Suprapubic skin (tissue), 4 donors: Measurements from ENCODE around the gene TMEM217. TPM values are rescaled to one million over a fixed set of nuclear protein-coding genes. Genes with fewer than 3 reads are reported as not detected.
"Not testable (repeated sequence)": the region's sequence is repeated elsewhere in the genome, so short reads cannot be mapped to it uniquely, and the experiment has no call there.

Experiments
- DNase-seq, 2 donors: peaks; one replicate each; pipeline ENCODE4 v3.0.0-alpha.2; 2019; ENCODE audit warnings: low spot score in 2 of 2
- H3K27ac ChIP-seq: fragments of 200-600 bp; sonication (generic); one replicate; pipeline ENCODE4 v1.5.1; 2019
- H3K27me3 ChIP-seq: fragments of 200-600 bp; sonication (generic); one replicate; pipeline ENCODE4 v1.5.1; 2019
- H3K36me3 ChIP-seq: fragments of 200-600 bp; sonication (generic); one replicate; pipeline ENCODE4 v1.5.1; 2019
- H3K4me1 ChIP-seq: fragments of 200-600 bp; sonication (generic); one replicate; pipeline ENCODE4 v1.5.1; 2019
- H3K4me3 ChIP-seq: fragments of 200-600 bp; sonication (generic); one replicate; pipeline ENCODE4 v1.5.1; 2019; ENCODE audit warnings: mild to moderate bottlenecking
- H3K9me3 ChIP-seq: fragments of 200-600 bp; sonication (generic); one replicate; pipeline ENCODE4 v1.5.1; 2019
- CTCF ChIP-seq, 2 donors: fragments of 200-600 bp in 1 of 2; fragments of 450-650 bp in 1 of 2; sonication (generic) in 1 of 2; IDR thresholded peaks; one replicate each; pipeline ENCODE4 v1.5.1; 2016 to 2019; ENCODE audit warnings: antibody characterized with exemption in 2 of 2, mild to moderate bottlenecking in 1 of 2, moderate library complexity in 1 of 2
- EP300 ChIP-seq: sonication (generic); formaldehyde crosslinking; IDR thresholded peaks from one replicate; pipeline ENCODE4 v1.6.1; 2017; ENCODE audit warnings: antibody characterized with exemption
- POLR2A ChIP-seq, 2 donors: fragments of 450-650 bp; IDR thresholded peaks; one replicate each; pipeline ENCODE4 v1.6.1; 2017; ENCODE audit warnings: antibody characterized with exemption in 2 of 2, mild to moderate bottlenecking in 2 of 2, moderate library complexity in 2 of 2
- POLR2AphosphoS5 ChIP-seq, 3 donors: sonication (generic); formaldehyde crosslinking; IDR thresholded peaks; one replicate each; pipeline ENCODE4 v1.6.1; 2017; ENCODE audit warnings: antibody characterized with exemption in 3 of 3
- whole genome bisulfite sequencing: methylation state at CpG from one replicate; pipeline ENCODE4 v1.1.5; 2018; 5-methylcytosine and 5-hydroxymethylcytosine counted together
- total RNA-seq, 4 donors: library from RNA; depleted of rRNA; stranded (reverse); fragments of >200 nt; gene quantifications; one replicate each; pipeline ENCODE4 v1.1.0, GENCODE V29; 2016

The TMEM217 gene
- total RNA-seq, 4 donors from 2014 or later: 0.30 to 3.3 (median 2.6) TPM; not detected in 1

DNA sequence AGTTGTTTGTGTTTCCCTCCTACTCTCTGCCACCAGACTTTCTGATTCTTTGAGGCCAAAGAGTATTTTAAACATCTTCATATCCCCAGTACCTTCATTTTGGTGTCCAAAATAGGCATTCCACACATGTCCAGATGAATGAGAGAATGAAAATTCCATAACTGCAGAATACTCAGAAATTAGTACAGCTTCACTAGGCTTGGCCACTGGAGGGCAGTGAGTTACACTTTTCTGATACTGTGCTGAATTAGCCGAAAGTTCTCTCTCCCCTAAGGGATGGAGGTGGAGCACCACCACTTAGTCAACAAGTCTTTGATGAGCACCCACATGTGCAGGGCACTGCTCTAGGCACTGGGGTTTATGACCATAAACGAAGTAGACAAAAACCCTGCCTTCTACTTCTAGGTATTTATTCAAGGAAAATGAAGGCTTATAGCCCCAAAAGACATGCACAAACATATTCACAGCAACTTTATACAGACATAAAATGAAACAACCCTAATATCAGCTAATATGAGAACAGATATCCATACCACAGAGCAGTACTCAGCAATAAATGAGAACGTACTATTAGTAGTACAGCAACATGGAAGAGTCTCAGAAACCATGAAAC lies 46.1 kb upstream of the TMEM217 start:
- Histone ChIP-seq H3K4me1 (peaks cover 22% of the 10 kb centered on the region), H3K4me3 (no peak overlapping the region), H3K27me3 (no peaks in the 10 kb centered on the region), H3K36me3 (peaks cover 29% of the 10 kb centered on the region), H3K9me3 (no peaks in the 10 kb centered on the region), H3K27ac (peak overlapping the region; percentile 34)
- no peak for TF ChIP-seq POLR2AphosphoS5 (IDR thresholded peaks at IDR 0.05)
- TF ChIP-seq EP300: no peak
- peak in 1 of 2 donors; percentile 28 for TF ChIP-seq CTCF (IDR thresholded peaks at IDR 0.05)
- no peak for TF ChIP-seq POLR2A (IDR thresholded peaks at IDR 0.05)
- WGBS: 42% methylated on average over 3 of the region's 3 CpGs
- DNase-seq: no peak

DNA sequence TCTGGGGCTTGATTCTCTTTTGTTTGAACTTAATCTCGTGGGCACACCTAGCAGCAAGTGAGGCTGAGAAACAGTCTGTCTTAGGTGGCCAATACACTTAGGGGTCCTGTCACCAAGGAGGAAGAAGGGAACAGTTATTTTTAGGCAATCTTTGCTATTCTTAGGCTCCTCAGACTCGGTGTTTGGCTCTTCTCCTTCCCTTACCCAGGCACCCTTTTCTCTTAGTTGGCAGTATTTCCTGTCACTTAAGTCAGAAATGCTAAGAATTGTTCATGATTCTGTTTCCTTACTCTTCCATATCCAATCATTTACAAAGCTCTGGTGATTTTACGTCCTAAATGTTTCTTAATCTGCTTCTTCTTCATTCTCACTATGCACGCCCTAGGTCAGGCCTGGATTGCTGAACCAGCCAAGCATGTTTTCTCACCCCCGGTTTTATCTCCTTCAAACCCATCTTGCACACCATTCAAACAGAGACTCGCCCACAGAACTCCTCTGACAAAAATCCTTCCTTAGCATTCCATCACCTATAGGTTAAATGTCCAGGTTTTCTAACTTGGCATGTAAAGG lies 45.2 kb upstream of the TMEM217 start:
- no peak for DNase-seq
- peaks cover 18% of the 10 kb centered on the region for H3K4me1 ChIP-seq
- H3K9me3 ChIP-seq: no peaks in the 10 kb centered on the region
- 65% methylated on average over 6 of the region's 6 CpGs for WGBS
- peaks cover 29% of the 10 kb centered on the region for H3K36me3 ChIP-seq
- no peak overlapping the region for H3K4me3 ChIP-seq
- H3K27me3 ChIP-seq: no peaks in the 10 kb centered on the region
- H3K27ac ChIP-seq: peak overlapping the region; percentile 3
- no peak for TF ChIP-seq POLR2AphosphoS5 (IDR thresholded peaks at IDR 0.05)
- no peak for TF ChIP-seq EP300
- TF ChIP-seq CTCF (IDR thresholded peaks at IDR 0.05): no peak
- no peak for TF ChIP-seq POLR2A (IDR thresholded peaks at IDR 0.05)

DNA sequence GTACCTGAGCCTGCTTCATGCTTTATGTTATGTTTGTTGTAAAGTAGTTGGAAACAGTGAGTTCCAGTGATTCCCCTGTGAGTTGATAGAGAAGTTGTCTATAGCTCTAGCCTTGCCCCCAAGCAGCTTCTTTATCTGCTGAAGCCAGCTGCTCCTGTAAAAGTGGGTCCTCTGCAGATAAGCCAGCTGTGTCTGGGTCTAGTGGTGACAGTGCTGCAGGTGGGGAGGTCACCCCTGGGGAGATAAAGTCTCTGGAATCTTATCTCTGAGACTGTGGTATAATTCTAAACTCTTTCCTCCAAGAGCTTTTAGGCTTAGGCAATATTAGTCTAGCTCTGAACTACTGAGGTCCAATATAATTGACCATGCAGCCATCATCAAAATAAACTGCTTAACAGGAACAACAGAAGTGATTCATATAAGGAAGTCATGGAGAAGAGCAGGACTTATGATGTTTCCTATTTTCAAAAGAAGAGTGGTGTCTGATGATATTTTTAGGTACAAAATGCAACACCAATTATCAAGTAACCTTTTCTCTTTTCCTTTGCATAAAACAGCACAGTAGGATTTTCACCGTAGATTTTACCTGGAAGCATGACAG lies 44.2 kb upstream of the TMEM217 start:
- TF ChIP-seq POLR2AphosphoS5 (IDR thresholded peaks at IDR 0.05) (no peak), CTCF (IDR thresholded peaks at IDR 0.05) (no peak), EP300 (no peak), POLR2A (IDR thresholded peaks at IDR 0.05) (no peak)
- H3K27me3 ChIP-seq: no peaks in the 10 kb centered on the region
- no peak overlapping the region for H3K4me3 ChIP-seq
- peaks cover 29% of the 10 kb centered on the region for H3K36me3 ChIP-seq
- no peak for DNase-seq
- H3K9me3 ChIP-seq: no peaks in the 10 kb centered on the region
- peaks cover 9% of the 10 kb centered on the region for H3K4me1 ChIP-seq
- 90% methylated on average over 1 of the region's 1 CpG for WGBS
- no peak overlapping the region for H3K27ac ChIP-seq

DNA sequence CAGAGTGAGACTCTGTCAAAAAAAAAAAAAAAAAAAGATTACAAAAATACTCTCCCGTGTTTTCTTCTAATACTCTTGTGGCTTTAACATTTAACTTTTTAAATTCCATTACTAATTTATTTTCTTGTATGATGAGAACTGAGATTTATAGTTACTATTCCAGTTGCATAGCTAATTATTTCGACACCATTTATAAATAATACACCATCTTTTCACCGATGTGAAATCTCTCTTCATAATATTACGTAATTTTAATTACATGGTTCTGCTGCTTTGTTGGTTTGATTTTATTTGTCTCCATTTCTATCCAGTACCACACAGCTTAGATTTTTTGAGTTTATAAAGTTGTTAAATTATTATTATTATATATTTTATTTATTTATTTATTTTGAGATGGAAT lies 42.0 kb upstream of the TMEM217 start:
- Histone ChIP-seq H3K4me3 (no peak overlapping the region), H3K27ac (no peak overlapping the region), H3K36me3 (peaks cover 49% of the 10 kb centered on the region), H3K4me1 (peaks cover 9% of the 10 kb centered on the region), H3K27me3 (no peaks in the 10 kb centered on the region), H3K9me3 (no peaks in the 10 kb centered on the region)
- TF ChIP-seq POLR2AphosphoS5 (IDR thresholded peaks at IDR 0.05) (no peak), CTCF (IDR thresholded peaks at IDR 0.05) (no peak), POLR2A (IDR thresholded peaks at IDR 0.05) (no peak), EP300 (no peak)
- WGBS: 74% methylated on average over 4 of the region's 4 CpGs
- DNase-seq: no peak

DNA sequence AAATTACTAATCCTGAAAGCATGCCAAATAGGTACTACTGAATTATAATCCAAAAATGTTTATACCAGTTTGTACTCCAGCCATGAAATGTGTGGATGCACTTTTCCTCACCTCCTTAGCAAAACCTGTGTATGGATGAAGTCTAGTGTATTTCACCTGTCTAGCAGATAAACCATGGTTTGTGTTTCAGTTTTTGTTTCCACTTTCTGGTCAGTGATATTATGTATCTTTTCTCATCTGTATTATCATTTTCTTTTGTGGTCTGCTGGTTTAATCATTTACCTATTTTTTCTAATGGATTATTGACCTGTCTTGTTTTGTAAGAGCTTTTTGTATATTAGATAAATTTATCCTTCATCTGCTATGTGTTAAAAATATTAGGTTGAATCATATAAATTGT lies 41.0 kb upstream of the TMEM217 start:
- H3K36me3 ChIP-seq: peaks cover 50% of the 10 kb centered on the region
- no peaks in the 10 kb centered on the region for H3K9me3 ChIP-seq
- TF ChIP-seq CTCF (IDR thresholded peaks at IDR 0.05): no peak
- no peak for TF ChIP-seq EP300
- no peak for TF ChIP-seq POLR2A (IDR thresholded peaks at IDR 0.05)
- TF ChIP-seq POLR2AphosphoS5 (IDR thresholded peaks at IDR 0.05): no peak
- H3K27ac ChIP-seq: no peak overlapping the region
- no peaks in the 10 kb centered on the region for H3K27me3 ChIP-seq
- peaks cover 7% of the 10 kb centered on the region for H3K4me1 ChIP-seq
- no peak overlapping the region for H3K4me3 ChIP-seq
- no peak for DNase-seq

DNA sequence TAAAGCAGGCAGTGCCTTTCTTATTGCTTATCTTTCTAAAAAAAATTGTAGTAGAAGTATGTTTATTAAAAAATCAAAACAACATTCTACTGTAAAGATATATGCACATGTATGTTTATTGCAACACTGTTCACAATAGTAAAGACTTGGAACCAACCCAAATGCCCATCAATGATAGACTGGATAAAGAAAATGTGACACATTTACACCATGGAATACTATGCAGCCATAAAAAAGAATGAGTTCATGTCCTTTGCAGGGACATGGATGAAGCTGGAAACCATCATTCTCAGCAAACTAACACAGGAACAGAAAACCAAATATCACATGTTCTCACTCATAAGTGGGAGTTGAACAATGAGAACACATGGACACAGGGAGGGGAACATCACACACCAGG lies 39.7 kb upstream of the TMEM217 start:
- not testable (repeated sequence) for H3K27ac ChIP-seq, H3K27me3 ChIP-seq, DNase-seq, H3K4me1 ChIP-seq, H3K9me3 ChIP-seq, H3K4me3 ChIP-seq
- H3K36me3 ChIP-seq: peaks cover 46% of the 10 kb centered on the region
